ENCODE data around the gene NRXN3. TPM values are rescaled to one million over a fixed set of nuclear protein-coding genes. Genes with fewer than 3 reads are reported as not detected.

Gene NRXN3
- total and polyA plus RNA-seq, 4 donors = 1.4 to 8.3 (median 4.4) TPM

DNA sequence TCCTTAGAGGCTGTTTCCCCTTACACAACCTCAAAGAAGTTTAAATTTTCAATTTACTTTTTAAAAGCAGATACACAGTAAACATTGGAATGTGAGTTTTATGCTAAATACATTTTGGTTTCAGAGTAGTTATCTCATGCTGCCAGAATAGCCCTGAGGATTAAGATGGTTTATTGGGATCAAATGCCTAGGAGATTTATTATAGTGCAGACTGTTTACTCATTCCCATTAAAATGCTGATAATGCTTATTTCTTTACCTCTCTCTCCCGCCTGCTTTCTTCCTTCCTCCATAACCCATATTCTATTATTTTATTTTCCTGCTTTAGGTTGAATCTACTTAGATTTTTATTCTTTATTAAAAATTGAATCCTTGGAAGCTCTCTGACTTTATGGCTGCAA lies 1701.0 kb downstream of the NRXN3 start:
- no peak overlapping the region for H3K4me3 ChIP-seq
- DNase-seq (no peak), ATAC-seq (ENCODE audit: insufficient read depth, low FRiP score) (no peak)
- H3K9me3 ChIP-seq (ENCODE audit: control insufficient read depth in 4 of 4, insufficient read depth in 3 of 4, low read length in 3 of 4) = no peaks in the 10 kb centered on the region
- TF ChIP-seq, protein P1, sequence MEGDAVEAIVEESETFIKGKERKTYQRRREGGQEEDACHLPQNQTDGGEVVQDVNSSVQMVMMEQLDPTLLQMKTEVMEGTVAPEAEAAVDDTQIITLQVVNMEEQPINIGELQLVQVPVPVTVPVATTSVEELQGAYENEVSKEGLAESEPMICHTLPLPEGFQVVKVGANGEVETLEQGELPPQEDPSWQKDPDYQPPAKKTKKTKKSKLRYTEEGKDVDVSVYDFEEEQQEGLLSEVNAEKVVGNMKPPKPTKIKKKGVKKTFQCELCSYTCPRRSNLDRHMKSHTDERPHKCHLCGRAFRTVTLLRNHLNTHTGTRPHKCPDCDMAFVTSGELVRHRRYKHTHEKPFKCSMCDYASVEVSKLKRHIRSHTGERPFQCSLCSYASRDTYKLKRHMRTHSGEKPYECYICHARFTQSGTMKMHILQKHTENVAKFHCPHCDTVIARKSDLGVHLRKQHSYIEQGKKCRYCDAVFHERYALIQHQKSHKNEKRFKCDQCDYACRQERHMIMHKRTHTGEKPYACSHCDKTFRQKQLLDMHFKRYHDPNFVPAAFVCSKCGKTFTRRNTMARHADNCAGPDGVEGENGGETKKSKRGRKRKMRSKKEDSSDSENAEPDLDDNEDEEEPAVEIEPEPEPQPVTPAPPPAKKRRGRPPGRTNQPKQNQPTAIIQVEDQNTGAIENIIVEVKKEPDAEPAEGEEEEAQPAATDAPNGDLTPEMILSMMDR (IDR thresholded peaks at IDR 0.05; ENCODE audit: control extremely low read depth, extremely low read depth) = no peak
- WGBS, 2 donors = 73 to 84% methylated on average over 1 of the region's 1 CpG
- H3K9ac ChIP-seq (ENCODE audit: insufficient read depth in 1 of 2, low read length in 2 of 2) = no peak overlapping the region
- H3K27me3 ChIP-seq (ENCODE audit: control insufficient read depth in 3 of 3, insufficient read depth in 3 of 3, low read length in 2 of 3) = no peaks in the 10 kb centered on the region
- no peaks in the 10 kb centered on the region for H3K4me1 ChIP-seq (ENCODE audit: control insufficient read depth in 5 of 5, insufficient read depth in 5 of 5, low read length in 5 of 5)
- no peaks in the 10 kb centered on the region for H3K36me3 ChIP-seq (ENCODE audit: control insufficient read depth in 4 of 4, insufficient read depth in 4 of 4, low read length in 4 of 4)
- no peak overlapping the region for H3K27ac ChIP-seq (ENCODE audit: low read depth in 1 of 2, low read length in 1 of 2)

DNA sequence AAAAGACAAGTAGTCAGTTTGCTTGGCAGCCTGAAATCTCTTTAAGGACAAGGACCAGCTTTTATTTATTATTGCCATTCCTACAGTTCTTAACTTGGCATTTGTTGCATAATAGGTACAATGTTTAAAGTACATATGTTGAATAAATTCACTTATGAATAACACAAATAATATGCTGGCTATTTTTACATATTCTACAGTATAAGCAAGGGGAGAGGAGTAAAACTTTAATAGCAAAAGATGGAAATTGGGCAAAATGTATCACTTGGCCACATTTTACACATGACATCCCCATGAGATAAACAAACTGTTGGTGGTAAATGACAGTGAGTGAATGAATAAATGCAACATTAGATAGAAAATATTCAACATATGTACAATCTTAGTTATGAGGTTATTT lies 1708.1 kb downstream of the NRXN3 start:
- TF ChIP-seq, protein P1 (IDR thresholded peaks at IDR 0.05; ENCODE audit: control extremely low read depth, extremely low read depth) = no peak
- no peak overlapping the region for H3K27ac ChIP-seq (ENCODE audit: low read depth in 1 of 2, low read length in 1 of 2)
- H3K36me3 ChIP-seq (ENCODE audit: control insufficient read depth in 4 of 4, insufficient read depth in 4 of 4, low read length in 4 of 4) = no peaks in the 10 kb centered on the region
- no peak overlapping the region for H3K9ac ChIP-seq (ENCODE audit: insufficient read depth in 1 of 2, low read length in 2 of 2)
- H3K4me3 ChIP-seq = no peak overlapping the region
- no peaks in the 10 kb centered on the region for H3K27me3 ChIP-seq (ENCODE audit: control insufficient read depth in 3 of 3, insufficient read depth in 3 of 3, low read length in 2 of 3)
- no peak for ATAC-seq (ENCODE audit: insufficient read depth, low FRiP score)
- H3K4me1 ChIP-seq (ENCODE audit: control insufficient read depth in 5 of 5, insufficient read depth in 5 of 5, low read length in 5 of 5) = no peaks in the 10 kb centered on the region
- no peaks in the 10 kb centered on the region for H3K9me3 ChIP-seq (ENCODE audit: control insufficient read depth in 4 of 4, insufficient read depth in 3 of 4, low read length in 3 of 4)
- no peak for DNase-seq

DNA sequence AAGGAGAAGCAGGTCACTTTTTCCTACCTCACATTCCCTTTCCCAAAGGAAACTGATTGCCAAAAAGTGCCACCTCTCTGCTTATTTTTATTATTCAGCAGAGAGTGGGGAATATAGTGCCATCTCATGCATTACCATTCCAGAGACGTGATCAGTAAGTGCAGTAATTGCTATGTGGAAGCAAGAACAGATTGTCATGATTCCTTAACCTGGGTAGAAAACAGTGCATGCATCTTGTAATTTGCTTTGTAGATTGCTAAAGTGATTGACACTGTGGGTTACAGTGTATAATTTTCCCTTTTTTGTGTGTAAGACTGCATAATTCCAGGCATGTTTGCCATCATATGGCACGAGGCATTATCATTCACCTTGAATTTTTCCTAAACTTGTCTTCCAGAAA lies 1708.6 kb downstream of the NRXN3 start:
- Histone ChIP-seq H3K36me3 (ENCODE audit: control insufficient read depth in 4 of 4, insufficient read depth in 4 of 4, low read length in 4 of 4) (no peaks in the 10 kb centered on the region), H3K9me3 (ENCODE audit: control insufficient read depth in 4 of 4, insufficient read depth in 3 of 4, low read length in 3 of 4) (no peaks in the 10 kb centered on the region), H3K27ac (ENCODE audit: low read depth in 1 of 2, low read length in 1 of 2) (no peak overlapping the region), H3K27me3 (ENCODE audit: control insufficient read depth in 3 of 3, insufficient read depth in 3 of 3, low read length in 2 of 3) (no peaks in the 10 kb centered on the region), H3K4me1 (ENCODE audit: control insufficient read depth in 5 of 5, insufficient read depth in 5 of 5, low read length in 5 of 5) (no peaks in the 10 kb centered on the region), H3K9ac (ENCODE audit: insufficient read depth in 1 of 2, low read length in 2 of 2) (no peak overlapping the region), H3K4me3 (no peak overlapping the region)
- DNase-seq (no peak), ATAC-seq (ENCODE audit: insufficient read depth, low FRiP score) (no peak)
- 81 to 89% methylated on average over 2 of the region's 2 CpGs for WGBS, 2 donors
- TF ChIP-seq, protein P1 (IDR thresholded peaks at IDR 0.05; ENCODE audit: control extremely low read depth, extremely low read depth) = no peak

DNA sequence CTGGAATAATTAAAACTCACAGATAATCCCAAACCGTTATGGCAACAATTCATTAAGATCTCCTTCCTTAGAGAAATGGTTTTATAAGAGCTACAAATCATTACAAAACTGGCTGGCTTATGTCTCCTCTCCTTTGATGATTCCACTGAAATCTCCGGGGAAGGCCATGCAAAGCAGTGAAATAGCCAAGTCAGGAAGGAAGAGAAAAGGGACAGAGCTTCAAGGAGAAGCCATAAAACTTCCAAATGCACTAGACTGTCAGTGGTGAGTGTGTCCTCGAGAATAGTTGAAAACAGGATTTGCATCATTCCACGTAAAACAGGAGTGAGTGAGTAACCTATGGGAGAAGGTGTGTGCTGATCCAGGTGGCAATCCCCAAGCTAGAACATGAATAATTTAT lies 1711.1 kb downstream of the NRXN3 start:
- no peaks in the 10 kb centered on the region for H3K4me1 ChIP-seq (ENCODE audit: control insufficient read depth in 5 of 5, insufficient read depth in 5 of 5, low read length in 5 of 5)
- H3K36me3 ChIP-seq (ENCODE audit: control insufficient read depth in 4 of 4, insufficient read depth in 4 of 4, low read length in 4 of 4) = no peaks in the 10 kb centered on the region
- TF ChIP-seq, protein P1 (IDR thresholded peaks at IDR 0.05; ENCODE audit: control extremely low read depth, extremely low read depth) = no peak
- no peak overlapping the region for H3K4me3 ChIP-seq
- no peaks in the 10 kb centered on the region for H3K9me3 ChIP-seq (ENCODE audit: control insufficient read depth in 4 of 4, insufficient read depth in 3 of 4, low read length in 3 of 4)
- DNase-seq (peak in 1 of 3 donors; percentile 15), ATAC-seq (ENCODE audit: insufficient read depth, low FRiP score) (no peak)
- no peak overlapping the region for H3K27ac ChIP-seq (ENCODE audit: low read depth in 1 of 2, low read length in 1 of 2)
- WGBS, 2 donors = 37 to 47% methylated on average over 4 of the region's 4 CpGs
- no peaks in the 10 kb centered on the region for H3K27me3 ChIP-seq (ENCODE audit: control insufficient read depth in 3 of 3, insufficient read depth in 3 of 3, low read length in 2 of 3)
- no peak overlapping the region for H3K9ac ChIP-seq (ENCODE audit: insufficient read depth in 1 of 2, low read length in 2 of 2)

All from lung (tissue), 12 donors.